Mammary epithelial cell (primary cell): Measurements from ENCODE around the gene CCDC148.

Experiments used
- CTCF ChIP-seq, 2 donors: IDR thresholded peaks in 1 of 2; conservative IDR thresholded peaks in 1 of 2; 2 replicates each; pipeline ENCODE4 v1.5.1; 2011 to 2012; ENCODE audit warnings: inconsistent platforms in 2 of 2, low read length in 2 of 2, mild to moderate bottlenecking in 2 of 2, control low read depth in 1 of 2, low read depth in 1 of 2; ENCODE audit not compliant: insufficient read depth in 1 of 2; ENCODE audit errors: extremely low read depth in 1 of 2
- EZH2 ChIP-seq: IDR thresholded peaks from 2 replicates; pipeline ENCODE4 v1.6.1; 2012; ENCODE audit warnings: low read length, inconsistent platforms, borderline replicate concordance

- TF ChIP-seq CTCF (conservative IDR thresholded peaks at IDR 0.05 in 1 of 2, IDR thresholded peaks at IDR 0.05 in 1 of 2; ENCODE audit: extremely low read depth in 1 of 2, insufficient read depth in 1 of 2, low read depth in 1 of 2, low read length in 2 of 2) (no peak), EZH2 (no peak)
Observed at GRCh38 chr2:158443606-158444005, 12.9 kb downstream of the CCDC148 start.
